GM19193 (cell line): ENCODE results near the gene HDAC4.

Experiments used
- POLR2A ChIP-seq: IDR thresholded peaks from 4 replicates; pipeline ENCODE4 v1.6.1; 2011; ENCODE audit not compliant: insufficient read depth, insufficient read length; ENCODE audit errors: extremely low read depth

The HDAC4 gene

GRCh38 chr2:239064253-239064652 is 336.6 kb downstream of the HDAC4 start:
- TF ChIP-seq POLR2A, result no peak

GRCh38 chr2:239062743-239063142 is 338.1 kb downstream of the HDAC4 start:
- no peak for TF ChIP-seq POLR2A

- TF ChIP-seq POLR2A, result no peak
These were observed 338.8 kb downstream of the HDAC4 start for GRCh38 chr2:239061824-239062570.

DNA sequence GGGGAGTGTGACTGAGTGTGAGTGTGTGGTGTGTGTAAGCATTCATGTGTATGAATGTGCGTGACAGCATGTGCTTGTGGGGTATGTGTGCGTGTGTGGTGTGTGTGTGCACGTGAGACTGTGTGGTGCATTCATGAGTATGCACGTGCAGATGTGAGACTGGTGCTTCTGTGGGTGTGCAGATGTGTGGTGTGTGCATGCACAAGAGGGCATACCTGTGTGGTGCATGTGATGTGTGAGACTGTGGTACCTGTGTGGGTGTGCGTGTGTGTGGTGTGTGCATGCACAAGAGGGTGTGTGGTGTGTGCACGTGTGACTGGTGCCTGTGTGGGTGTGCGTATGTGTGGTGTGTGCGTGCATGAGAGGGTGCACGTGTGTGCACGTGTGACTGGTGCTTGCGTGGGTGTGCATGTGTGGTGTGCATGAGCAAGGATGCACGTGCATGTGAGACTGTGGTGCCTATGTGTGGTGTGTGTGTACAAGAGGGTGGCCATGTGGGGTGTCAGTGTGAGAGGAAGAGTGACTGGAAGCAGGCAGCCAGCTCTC is 339.6 kb downstream of the HDAC4 start:
- no peak for TF ChIP-seq POLR2A

GRCh38 chr2:239060676-239061075 is 340.1 kb downstream of the HDAC4 start:
- no peak for TF ChIP-seq POLR2A

- TF ChIP-seq POLR2A, result no peak
These were observed 341.0 kb downstream of the HDAC4 start for GRCh38 chr2:239059854-239060253.

- TF ChIP-seq POLR2A, result no peak
These were observed 342.1 kb downstream of the HDAC4 start for GRCh38 chr2:239058766-239059165.

- no peak for TF ChIP-seq POLR2A
These were observed 343.3 kb downstream of the HDAC4 start for GRCh38 chr2:239057533-239057932.

- TF ChIP-seq POLR2A, result no peak
These were observed 344.2 kb downstream of the HDAC4 start for GRCh38 chr2:239056611-239057010.

DNA sequence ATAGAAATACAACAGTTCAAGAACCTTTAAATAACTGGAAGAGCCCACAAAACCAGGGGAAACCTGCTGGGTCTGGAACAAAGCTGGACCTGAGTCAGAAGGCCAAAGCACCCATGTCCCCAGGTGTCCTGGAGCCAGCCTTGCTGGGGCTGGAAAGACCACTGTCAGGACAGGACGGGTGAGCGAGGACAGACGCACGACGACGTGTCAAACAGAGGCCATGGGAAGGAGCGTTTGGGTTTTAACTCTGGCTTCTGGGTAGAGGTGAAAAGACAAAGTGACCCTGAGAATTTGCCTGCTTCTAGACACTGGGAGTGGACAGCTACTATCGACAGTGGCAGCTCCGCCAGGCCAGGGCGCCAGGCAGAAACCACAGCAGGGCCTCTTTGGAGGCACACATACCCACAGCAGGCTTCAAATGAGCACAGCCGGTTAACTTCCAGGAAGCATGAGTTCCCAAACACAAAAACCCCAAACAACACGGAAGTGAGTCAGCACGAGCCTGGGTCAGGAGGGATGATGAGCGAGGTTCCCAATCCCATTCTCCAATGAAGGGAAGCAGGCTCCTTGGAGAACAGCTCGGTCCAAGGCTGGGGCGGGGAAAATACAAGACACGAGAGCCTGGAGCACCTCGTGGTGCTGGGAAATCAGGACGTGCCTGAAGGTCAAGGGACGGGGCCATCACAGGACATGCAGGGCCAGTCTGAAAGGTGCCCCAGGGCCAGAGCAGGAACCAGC is 344.9 kb downstream of the HDAC4 start:
- no peak for TF ChIP-seq POLR2A

GRCh38 chr2:239054921-239055320 is 345.9 kb downstream of the HDAC4 start:
- TF ChIP-seq POLR2A, result no peak

GRCh38 chr2:239053801-239054503 is 346.9 kb downstream of the HDAC4 start:
- no peak for TF ChIP-seq POLR2A

DNA sequence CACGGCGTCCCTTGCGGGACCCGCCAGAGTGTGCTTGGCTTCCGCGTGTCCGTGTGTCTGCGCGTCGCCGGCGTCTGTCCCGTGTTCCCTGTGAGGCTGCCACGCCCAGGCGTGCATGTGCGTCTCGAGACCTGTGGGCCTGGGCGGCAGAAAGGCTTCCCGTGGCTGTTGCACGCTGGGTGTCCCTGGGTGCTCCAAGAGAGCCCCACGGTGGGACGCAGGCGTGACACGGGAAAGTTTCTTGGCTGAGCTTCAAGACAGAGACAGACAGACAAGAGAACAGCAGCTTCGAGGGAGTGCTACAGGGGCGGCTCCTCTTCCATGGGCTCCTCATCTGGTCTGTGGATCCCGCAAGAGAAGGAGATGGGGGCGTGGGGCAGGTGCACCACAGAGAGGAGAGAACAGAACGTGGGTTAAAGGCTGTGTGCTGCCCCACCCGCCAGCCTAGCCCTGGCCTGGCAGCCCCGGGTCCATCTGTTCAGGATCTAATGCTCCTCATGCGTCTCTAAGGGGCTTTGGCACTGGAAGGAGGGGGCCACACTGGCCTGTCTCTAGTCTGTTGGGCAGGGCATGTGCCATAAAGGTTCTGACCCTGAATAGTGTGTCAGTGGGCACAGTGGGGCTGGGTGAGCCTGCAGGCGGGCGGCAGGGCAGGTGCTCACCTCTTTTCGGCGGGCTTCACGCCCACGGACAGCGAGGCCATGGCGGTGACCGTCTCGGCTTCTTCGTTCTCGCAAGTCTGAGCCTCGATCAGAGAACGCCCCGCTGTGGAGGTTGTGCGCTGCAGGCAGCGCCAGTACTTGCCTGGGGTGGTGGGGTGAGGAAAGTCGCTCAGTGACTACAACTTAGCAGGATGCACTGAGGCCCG is 347.8 kb downstream of the HDAC4 start:
- no peak for TF ChIP-seq POLR2A

DNA sequence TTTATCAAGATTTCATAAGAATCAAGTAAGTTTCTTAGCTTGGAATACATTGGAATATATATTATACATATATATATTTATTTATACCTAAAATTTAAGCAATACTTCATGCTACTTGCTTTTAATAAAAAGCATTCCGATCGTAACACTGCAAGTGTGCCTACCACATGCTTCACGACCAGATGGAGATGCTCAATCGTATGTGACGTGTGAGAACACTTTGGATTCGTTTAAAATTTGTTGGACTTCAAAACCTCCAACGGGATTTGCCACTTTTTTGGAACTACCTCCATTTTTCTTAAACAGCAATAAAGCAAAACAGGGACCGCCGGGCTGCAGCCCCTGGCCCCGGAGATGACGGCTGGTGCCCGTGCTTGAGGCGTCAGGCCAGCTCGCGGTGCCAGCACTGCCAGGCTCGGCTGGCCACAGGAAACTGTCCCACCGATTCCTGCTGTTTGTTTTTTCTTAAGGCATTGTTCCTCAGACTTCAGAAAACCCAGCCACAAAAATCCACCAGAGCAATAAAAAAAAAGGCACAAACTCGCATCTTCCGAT is 348.9 kb downstream of the HDAC4 start:
- TF ChIP-seq POLR2A, result no peak
